ENCODE results near the gene CYB5R4. TPM values are rescaled to one million over a fixed set of nuclear protein-coding genes. Genes with fewer than 3 reads are reported as not detected.
A peak's percentile ranks its signal among the peaks of the same experiment; 100 is the strongest.

The CYB5R4 gene
- total and polyA plus RNA-seq, 2 of the 8 experiments (the other 6 are each of a cell fraction or from before 2014, with no cell fraction given) = 2.8 to 14.6 TPM

DNA sequence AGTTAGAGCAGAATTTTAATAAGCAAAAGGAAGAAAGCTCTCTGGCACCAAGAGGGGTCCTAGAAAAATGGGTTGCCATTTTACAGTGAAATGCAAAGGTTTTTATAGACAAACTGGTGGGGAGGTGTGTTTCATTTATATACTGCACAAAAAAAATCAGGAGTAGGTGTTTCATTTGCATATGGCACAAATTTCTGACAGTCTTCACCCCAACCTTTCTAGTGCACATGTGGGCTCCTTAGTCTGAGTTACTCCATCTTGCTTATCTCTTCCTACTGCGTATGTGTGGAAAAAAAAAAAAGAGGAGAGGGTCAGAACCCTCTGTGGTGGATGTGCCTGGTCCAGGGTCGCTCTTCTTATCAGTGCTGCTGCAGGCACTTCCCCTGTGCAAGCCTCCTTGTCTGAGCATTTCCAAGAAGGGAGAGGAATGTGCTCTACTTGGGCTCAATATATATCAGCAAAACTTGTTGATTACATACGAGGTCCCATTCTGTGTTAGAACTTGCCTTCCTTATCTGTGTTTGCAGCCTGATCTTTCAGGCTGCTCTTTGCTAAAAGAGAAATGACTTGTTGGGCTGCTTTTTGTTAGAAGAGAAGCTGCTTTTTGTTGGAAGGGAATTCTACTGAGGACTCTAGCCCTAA is 115.0 kb downstream of the CYB5R4 start:
- Histone ChIP-seq H2BK12ac (ENCODE audit: low read depth, low read length) (0 out of 2 replicates have a peak overlapping the region, but pooled peaks have one; percentile 84), H3K23ac (ENCODE audit: insufficient read length) (no peak overlapping the region), H3K14ac (ENCODE audit: insufficient read length) (no peak overlapping the region), H3K4me1 (replicated peaks in 1 of 4; ENCODE audit: control insufficient read depth in 3 of 4, insufficient read depth in 4 of 4, low read length in 3 of 4) (peaks cover 0 to 11% (median 3%) of the 10 kb centered on the region in 4 experiments; a peak in 3 of 7 replicates), H2AFZ (ENCODE audit: low read length) (0 out of 2 replicates have a peak overlapping the region, but pooled peaks have one; percentile 16), H4K91ac (replicated peaks; ENCODE audit: insufficient read length, low read length) (no peak overlapping the region), H4K5ac (ENCODE audit: insufficient read length, low read depth, low read length) (no peak overlapping the region), H3K79me1 (ENCODE audit: low read depth, low read length) (no peaks in the 10 kb centered on the region), H2BK5ac (ENCODE audit: low read depth, low read length) (peak overlapping the region; percentile 26; the same call in 1 of the 2 replicates), H3K4me2 (ENCODE audit: insufficient read depth in 1 of 2, low read depth in 2 of 2, low read length in 2 of 2) (no peak overlapping the region), H3K4ac (replicated peaks; ENCODE audit: insufficient read length, low read depth, low read length) (no peak overlapping the region), H3K4me3 (ENCODE audit: extremely low read depth in 1 of 4, insufficient read depth in 2 of 4, low read depth in 3 of 4, low read length in 4 of 4) (no peak overlapping the region; a peak in 1 of 8 replicates), H2AK5ac (ENCODE audit: low read depth, low read length) (no peak overlapping the region), H3K9ac (replicated peaks in 1 of 4; ENCODE audit: extremely low read depth in 1 of 4, low read depth in 3 of 4, low read length in 3 of 4) (no peak overlapping the region), H2BK120ac (replicated peaks; ENCODE audit: low read depth, low read length) (no peak overlapping the region), H3K56ac (replicated peaks; ENCODE audit: insufficient read length, low read depth, low read length) (no peak overlapping the region), H3K9me3 (ENCODE audit: insufficient read depth in 2 of 2, low read depth in 1 of 2, low read length in 1 of 2) (peaks cover 21 to 23% of the 10 kb centered on the region in 2 experiments), H3K36me3 (ENCODE audit: control insufficient read depth in 2 of 4, insufficient read depth in 4 of 4, low read length in 3 of 4) (peaks cover 0 to 11% (median 2%) of the 10 kb centered on the region in 4 experiments; a peak in 3 of 8 replicates), H3K79me2 (ENCODE audit: control insufficient read depth in 1 of 2, insufficient read depth in 2 of 2, low read length in 2 of 2) (no peaks in the 10 kb centered on the region), H3K23me2 (ENCODE audit: low read depth, low read length) (no peaks in the 10 kb centered on the region; the same call in 1 of the 2 replicates), H3K27ac (ENCODE audit: low read depth, low read length) (no peak overlapping the region), H4K20me1 (replicated peaks in 1 of 2; ENCODE audit: control insufficient read depth in 1 of 2, insufficient read depth in 2 of 2, low read length in 2 of 2) (no peaks in the 10 kb centered on the region), H4K8ac (ENCODE audit: extremely low read depth, insufficient read depth, low read length) (no peak overlapping the region), H2BK15ac (ENCODE audit: low read length) (no peak overlapping the region), H3K27me3 (replicated peaks in 1 of 4; ENCODE audit: control insufficient read depth in 3 of 4, extremely low read depth in 1 of 4, insufficient read depth in 3 of 4, low read length in 3 of 4) (no peaks in the 10 kb centered on the region), H3K18ac (ENCODE audit: extremely low read depth, low read length) (peak overlapping the region; percentile 74; the same call in 1 of the 2 replicates), H2BK20ac (ENCODE audit: low read length) (no peak overlapping the region)
- WGBS, 2 experiments (ENCODE audit: extremely low coverage in 1 of 2, insufficient coverage in 1 of 2, insufficient read length in 1 of 2, insufficient replicate concordance in 2 of 2, low coverage in 1 of 2, low lambda C conversion rate in 2 of 2, missing lambda C conversion rate in 1 of 2) = 84% methylated on average over 3 of the region's 3 CpGs; no CpG with 5 or more reads in 1 of the 2 experiments
- ChIA-PET CTCF (ENCODE audit: partially characterized antibody) (interaction anchor here (1.8 kb wide), 1 partner anchor 25 kb away, joined by 5 read pairs; no protein-coding TSS in a partner anchor), POLR2A (ENCODE audit: partially characterized antibody) (no interaction called here)
- DNase-seq (ENCODE audit: low read depth in 1 of 2, low spot score in 2 of 2) (no peak), FAIRE-seq (no peak)
- TF ChIP-seq RBBP5 (IDR thresholded peaks at IDR 0.05; ENCODE audit: borderline replicate concordance, low read depth, low read length) (no peak), E2F6 (IDR thresholded peaks at IDR 0.05) (no peak), KDM4A (IDR thresholded peaks at IDR 0.05; ENCODE audit: low read depth, low read length, severe bottlenecking) (no peak), NANOG (IDR thresholded peaks at IDR 0.05; ENCODE audit: insufficient read depth, low read depth, low read length, poor library complexity, severe bottlenecking) (no peak), POLR2A (IDR thresholded peaks at IDR 0.05; ENCODE audit: control extremely low read depth in 1 of 2, low read depth in 2 of 2, low read length in 2 of 2) (no peak), CHD2 (IDR thresholded peaks at IDR 0.05; ENCODE audit: low read length) (no peak), KDM1A (IDR thresholded peaks at IDR 0.05; ENCODE audit: borderline replicate concordance, low read length) (no peak), ATF2 (IDR thresholded peaks at IDR 0.05; ENCODE audit: low read length) (no peak)
- TF ChIP-seq, protein P1, sequence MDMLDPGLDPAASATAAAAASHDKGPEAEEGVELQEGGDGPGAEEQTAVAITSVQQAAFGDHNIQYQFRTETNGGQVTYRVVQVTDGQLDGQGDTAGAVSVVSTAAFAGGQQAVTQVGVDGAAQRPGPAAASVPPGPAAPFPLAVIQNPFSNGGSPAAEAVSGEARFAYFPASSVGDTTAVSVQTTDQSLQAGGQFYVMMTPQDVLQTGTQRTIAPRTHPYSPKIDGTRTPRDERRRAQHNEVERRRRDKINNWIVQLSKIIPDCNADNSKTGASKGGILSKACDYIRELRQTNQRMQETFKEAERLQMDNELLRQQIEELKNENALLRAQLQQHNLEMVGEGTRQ (IDR thresholded peaks at IDR 0.05; ENCODE audit: low read length) = no peak
